Cardiac atrium fibroblast (primary cell): ENCODE data around the gene ADGRF1. TPM values are rescaled to one million over a fixed set of nuclear protein-coding genes. Genes with fewer than 3 reads are reported as not detected.

Experiments used
- total RNA-seq: library from RNA; depleted of rRNA; stranded (reverse); fragments of >200 nt; gene quantifications from 2 replicates; pipeline ENCODE4 v1.2.3, GENCODE V29; 2015

Gene ADGRF1
- total RNA-seq: not detected in 2 replicates

DNA sequence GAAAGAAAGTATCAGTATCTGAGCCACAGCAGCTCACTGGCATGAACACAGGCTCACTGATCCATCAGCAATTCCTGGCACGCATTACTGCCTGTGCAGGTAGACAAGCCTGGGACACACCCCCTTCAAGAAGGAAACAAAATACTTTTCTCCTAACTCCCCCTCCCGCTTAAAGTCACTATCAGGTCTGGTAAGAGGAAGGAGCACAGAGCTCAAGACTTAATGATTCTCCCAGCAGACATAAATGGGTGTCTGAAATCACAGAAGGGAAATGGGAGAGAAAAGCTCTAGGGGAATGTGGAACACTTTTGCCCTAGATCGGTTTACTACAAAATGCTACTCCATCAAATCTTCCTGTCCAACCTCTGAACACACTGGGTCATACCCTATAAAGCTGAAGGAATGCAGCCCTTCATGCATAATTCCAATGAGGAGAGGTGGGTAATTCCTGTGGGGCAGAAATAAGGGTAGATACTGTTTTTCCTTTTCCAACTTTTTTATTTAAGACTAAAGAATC lies at the start of gene ADGRF1:
Gene ADGRF1 (minus strand): TSS at position 58 of the 517 bp plus-strand sequence. CDS start 13,271 bp downstream, outside the sequence.

Other genes starting within 250 kb of the ADGRF1 start
- not detected in 2 replicates for gene MEP1A, start 248.9 kb downstream of the ADGRF1 start, total RNA-seq
- gene ADGRF5, start 120.4 kb downstream of the ADGRF1 start, total RNA-seq: 3.4 and 7.9 TPM in 2 replicates